Epithelial cell of proximal tubule (primary cell): ENCODE data around the gene PLA2G1B. TPM values are rescaled to one million over a fixed set of nuclear protein-coding genes. Genes with fewer than 3 reads are reported as not detected.

ENCODE experiments used
- DNase-seq: peaks from one replicate; pipeline ENCODE4 v3.0.0-alpha.2; 2011; ENCODE audit warnings: low read depth
- H3K4me3 ChIP-seq: 2 replicates; pipeline ENCODE4 v1.5.1; 2011; ENCODE audit warnings: low read depth, mild to moderate bottlenecking, low read length
- total RNA-seq: library from RNA; depleted of rRNA; stranded (reverse); fragments of >200 nt; gene quantifications from 2 replicates; pipeline ENCODE4 v1.2.3, GENCODE V29; 2015
- TF ChIP-seq, protein P1 (sequence below): conservative IDR thresholded peaks from 2 replicates; pipeline ENCODE4 v1.5.1; 2012; ENCODE audit warnings: low read depth, mild to moderate bottlenecking, low read length

PLA2G1B gene
- total RNA-seq, 1 donor from 2014 or later, result not detected

DNA sequence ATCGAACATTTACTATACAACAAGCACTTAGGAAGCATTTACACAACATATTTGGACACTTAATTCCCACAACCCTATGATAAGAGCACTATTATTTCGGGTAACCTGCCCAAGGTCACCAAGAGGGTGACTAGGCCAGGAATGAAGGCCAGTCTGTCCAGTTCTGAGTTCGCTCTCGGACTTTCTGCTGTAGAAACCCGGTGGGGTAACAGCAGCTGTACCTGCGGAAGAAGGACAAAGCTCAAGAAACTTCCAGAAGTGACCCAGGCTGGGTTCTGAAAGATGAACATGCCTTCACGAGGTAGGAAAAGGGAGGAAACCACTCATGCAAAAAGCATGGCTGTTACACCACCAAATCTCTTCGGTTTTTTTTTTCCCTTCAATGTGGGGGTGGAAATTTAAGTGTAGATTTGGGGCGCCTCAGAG, 10.8 kb downstream of the PLA2G1B start:
- no peak for DNase-seq
- TF ChIP-seq, protein P1, sequence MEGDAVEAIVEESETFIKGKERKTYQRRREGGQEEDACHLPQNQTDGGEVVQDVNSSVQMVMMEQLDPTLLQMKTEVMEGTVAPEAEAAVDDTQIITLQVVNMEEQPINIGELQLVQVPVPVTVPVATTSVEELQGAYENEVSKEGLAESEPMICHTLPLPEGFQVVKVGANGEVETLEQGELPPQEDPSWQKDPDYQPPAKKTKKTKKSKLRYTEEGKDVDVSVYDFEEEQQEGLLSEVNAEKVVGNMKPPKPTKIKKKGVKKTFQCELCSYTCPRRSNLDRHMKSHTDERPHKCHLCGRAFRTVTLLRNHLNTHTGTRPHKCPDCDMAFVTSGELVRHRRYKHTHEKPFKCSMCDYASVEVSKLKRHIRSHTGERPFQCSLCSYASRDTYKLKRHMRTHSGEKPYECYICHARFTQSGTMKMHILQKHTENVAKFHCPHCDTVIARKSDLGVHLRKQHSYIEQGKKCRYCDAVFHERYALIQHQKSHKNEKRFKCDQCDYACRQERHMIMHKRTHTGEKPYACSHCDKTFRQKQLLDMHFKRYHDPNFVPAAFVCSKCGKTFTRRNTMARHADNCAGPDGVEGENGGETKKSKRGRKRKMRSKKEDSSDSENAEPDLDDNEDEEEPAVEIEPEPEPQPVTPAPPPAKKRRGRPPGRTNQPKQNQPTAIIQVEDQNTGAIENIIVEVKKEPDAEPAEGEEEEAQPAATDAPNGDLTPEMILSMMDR, result no peak
- H3K4me3 ChIP-seq, result peak overlapping the region; percentile 69

DNA sequence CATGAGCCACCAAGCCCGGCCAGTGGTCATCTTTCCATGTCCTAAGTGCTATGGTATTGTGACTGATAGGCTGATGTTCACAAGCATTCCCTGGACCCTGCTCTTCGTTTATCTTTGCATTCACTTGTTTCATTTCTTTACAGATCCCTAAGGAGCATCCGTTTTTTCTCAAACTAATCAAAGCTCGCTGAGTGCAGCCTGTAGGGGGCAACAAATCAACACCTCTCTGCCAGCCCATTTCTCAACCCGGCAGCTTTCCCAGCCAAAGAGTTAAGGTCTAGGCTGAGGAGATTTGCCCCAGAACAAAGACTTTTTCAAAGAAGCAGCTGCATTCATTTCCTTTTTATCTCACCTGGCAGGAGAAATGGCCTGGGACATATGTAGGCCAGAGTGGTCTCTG, 13.4 kb downstream of the PLA2G1B start:
- no peak for DNase-seq
- no peak overlapping the region for H3K4me3 ChIP-seq
- TF ChIP-seq, protein P1, result peak; percentile 57

DNA sequence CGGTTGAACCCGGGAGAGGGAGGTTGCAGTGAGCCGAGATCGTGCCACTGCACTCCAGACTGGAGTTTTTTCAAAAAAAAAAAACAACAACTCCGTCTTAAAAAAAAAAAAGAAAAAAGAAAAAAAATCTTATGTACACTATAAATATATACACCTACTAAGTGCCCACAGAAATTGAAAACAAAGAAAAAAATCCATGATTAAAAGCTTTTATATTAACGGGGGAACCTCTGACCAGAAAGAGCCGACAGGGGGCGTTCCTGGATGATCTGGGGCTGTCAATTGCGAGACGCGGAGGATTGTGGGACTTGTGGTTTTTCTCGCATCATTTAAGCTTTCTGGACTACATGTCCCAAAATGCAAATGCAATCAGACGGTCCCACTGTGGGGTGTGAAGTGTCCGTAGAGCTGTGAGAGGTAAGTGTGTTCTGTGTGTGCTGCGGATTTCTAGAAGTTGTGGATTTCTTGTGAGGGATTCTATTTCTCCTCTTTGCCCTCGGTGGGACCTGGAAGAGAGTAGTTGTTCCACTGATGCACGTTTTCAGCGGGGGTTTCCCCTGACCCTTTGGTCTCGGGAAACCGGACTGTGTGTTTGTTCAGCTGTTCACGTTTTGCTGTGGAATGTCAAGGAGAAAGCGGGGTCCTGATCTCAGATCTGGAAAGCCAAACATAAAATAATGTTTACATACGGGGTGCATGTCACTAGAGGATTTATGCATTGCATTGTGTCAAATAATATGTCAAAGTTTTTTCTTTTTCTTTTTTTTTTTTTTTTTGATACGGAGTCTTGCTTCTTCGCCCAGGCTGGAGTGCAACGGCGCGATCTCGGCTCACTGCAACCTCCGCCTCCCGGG, 25.4 kb downstream of the PLA2G1B start, which contains the start of gene SIRT4:
Gene SIRT4, plus strand, starts transcription at position 360 of the 854 bp plus-strand sequence. CDS start 1,241 bp downstream, outside the sequence.
- DNase-seq, result peak; percentile 72
- H3K4me3 ChIP-seq, result peak within 1 kb of the TSS; percentile 79
- TF ChIP-seq, protein P1, result peak; percentile 87

DNA sequence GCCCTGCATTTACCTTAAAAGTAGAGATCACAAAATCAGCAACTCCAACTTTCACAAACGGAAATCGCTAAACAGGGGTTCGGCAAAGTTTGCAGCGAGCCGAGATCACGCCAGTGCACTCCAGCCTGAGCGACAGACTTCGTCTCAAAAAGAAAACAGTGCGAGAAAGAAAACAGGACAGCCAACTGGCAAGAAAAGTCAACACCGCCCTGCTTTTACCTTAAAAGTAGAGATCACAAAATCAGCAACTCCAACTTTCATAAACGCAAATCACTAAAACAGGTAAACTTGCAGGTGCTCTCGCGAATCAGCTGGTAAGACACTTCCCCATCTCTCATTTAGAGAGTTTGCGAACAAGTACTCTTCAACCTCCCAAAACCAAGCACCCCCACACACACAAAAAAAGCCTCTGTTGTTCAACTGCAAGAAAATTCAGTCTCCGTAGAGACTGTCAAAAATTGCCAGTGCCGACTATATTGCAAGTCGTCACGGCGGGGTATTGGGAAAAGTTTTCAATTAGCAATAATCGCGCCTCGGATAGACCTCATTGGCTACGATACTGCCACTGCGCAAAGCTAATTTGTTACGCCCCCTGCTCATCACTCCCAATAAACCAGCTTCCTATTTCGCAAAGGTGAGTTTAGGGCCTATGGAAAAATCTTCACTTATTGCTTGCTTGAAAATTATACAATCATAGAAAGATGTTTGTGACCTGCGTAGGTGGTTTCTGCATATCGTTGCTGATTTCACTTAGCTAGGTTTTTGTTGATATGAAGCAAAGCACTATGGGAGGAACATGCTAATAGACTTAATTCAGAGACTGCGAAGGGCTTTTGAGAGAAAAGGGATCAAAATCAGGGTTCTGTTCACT, 34.7 kb downstream of the PLA2G1B start, which contains the start of gene RNU4-1:
Gene RNU4-1, minus strand, starts transcription at position 577 of the 871 bp plus-strand sequence.
- TF ChIP-seq, protein P1, result no peak
- DNase-seq, result peak; percentile 91
- peak within 1 kb of the TSS; percentile 61 for H3K4me3 ChIP-seq

DNA sequence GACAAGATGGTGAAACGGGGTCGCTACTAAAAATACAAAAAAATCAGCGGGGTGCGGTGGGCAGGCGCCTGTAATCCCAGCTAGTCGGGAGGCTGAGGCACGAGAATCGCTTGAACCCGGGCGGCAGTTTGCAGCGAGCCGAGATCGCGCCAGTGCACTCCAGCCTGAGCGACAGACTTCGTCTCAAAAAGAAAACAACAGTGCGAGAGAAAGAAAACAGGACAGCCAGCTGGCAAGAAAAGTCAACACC, 35.2 kb downstream of the PLA2G1B start:
- TF ChIP-seq, protein P1, result no peak
- DNase-seq, result no peak
- peak overlapping the region; percentile 61 for H3K4me3 ChIP-seq

DNA sequence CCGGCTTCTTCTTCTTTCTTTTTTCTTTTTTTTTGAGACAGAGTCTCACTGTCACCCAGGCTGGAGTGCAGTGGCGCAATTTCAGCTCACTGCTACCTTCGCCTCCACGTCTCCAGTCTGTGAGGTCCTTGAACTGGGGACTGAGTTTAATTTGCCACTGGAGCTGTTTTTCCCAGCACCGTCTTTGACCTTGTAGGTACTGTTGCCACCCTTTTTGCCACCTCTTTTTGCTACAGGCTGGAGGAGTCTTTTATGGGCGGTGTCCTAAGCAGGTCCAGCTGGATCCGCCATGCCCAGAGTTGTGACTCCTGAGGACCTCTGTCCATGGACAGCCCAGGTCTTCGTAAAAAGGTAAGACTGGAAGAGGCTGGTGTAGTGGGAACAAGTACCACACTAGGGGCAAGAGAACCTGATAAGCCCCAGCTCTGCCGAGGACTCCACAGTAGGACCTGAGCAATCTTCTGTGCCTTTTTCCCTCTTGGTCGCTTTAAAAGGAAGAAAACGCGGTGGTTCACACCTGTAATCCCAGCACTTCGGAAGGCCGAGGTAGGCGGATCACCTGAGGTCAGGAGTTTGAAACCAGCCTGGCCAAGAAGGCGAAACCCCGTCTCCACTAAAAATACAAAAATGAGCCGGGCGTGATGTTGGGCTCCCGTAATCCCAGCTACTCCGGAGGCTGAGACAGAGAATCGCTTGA, 36.8 kb downstream of the PLA2G1B start:
- TF ChIP-seq, protein P1, result no peak
- peak overlapping the region; percentile 25 for H3K4me3 ChIP-seq
- no peak for DNase-seq
